NCI-H2107 (cell line): Measurements from ENCODE around the gene CEP112.
"Not testable (repeated sequence)": the region's sequence is repeated elsewhere in the genome, so short reads cannot be mapped to it uniquely, and the experiment has no call there.

Experiments
- DNase-seq: peaks from one replicate; lab custom pipeline; 2025; lab: John Stamatoyannopoulos, UW

The CEP112 gene

GRCh38 chr17:65782104-65782706, 409.7 kb downstream of the CEP112 start:
- not testable (repeated sequence) for DNase-seq

- no peak for DNase-seq
Observed at GRCh38 chr17:65780111-65780510, 411.8 kb downstream of the CEP112 start.

GRCh38 chr17:65776890-65777289, 415.0 kb downstream of the CEP112 start:
- no peak for DNase-seq

- DNase-seq: no peak
Observed at GRCh38 chr17:65774787-65775186, 417.1 kb downstream of the CEP112 start.

GRCh38 chr17:65772989-65773388, 418.9 kb downstream of the CEP112 start:
- DNase-seq: no peak

GRCh38 chr17:65771704-65772103, 420.2 kb downstream of the CEP112 start:
- no peak for DNase-seq

- no peak for DNase-seq
Observed at GRCh38 chr17:65763786-65764185, 428.1 kb downstream of the CEP112 start.

- DNase-seq: no peak
Observed at GRCh38 chr17:65762973-65763372, 429.0 kb downstream of the CEP112 start.

- DNase-seq: no peak
Observed at GRCh38 chr17:65759532-65759931, 432.4 kb downstream of the CEP112 start.

- DNase-seq: no peak
Observed at GRCh38 chr17:65756760-65757159, 435.2 kb downstream of the CEP112 start.

GRCh38 chr17:65755799-65756198, 436.1 kb downstream of the CEP112 start:
- no peak for DNase-seq

- DNase-seq: no peak
Observed at GRCh38 chr17:65754630-65755029, 437.3 kb downstream of the CEP112 start.

- no peak for DNase-seq
Observed at GRCh38 chr17:65754081-65754480, 437.9 kb downstream of the CEP112 start.

- DNase-seq: no peak
Observed at GRCh38 chr17:65753348-65753747, 438.6 kb downstream of the CEP112 start.

- no peak for DNase-seq
Observed at GRCh38 chr17:65751263-65751662, 440.7 kb downstream of the CEP112 start.

GRCh38 chr17:65750631-65751115, 441.3 kb downstream of the CEP112 start:
- no peak for DNase-seq

GRCh38 chr17:65750166-65750565, 441.8 kb downstream of the CEP112 start:
- DNase-seq: no peak

GRCh38 chr17:65749479-65749878, 442.5 kb downstream of the CEP112 start:
- DNase-seq: no peak

- no peak for DNase-seq
Observed at GRCh38 chr17:65745241-65745640, 446.7 kb downstream of the CEP112 start.

GRCh38 chr17:65743308-65743655, 448.7 kb downstream of the CEP112 start:
- no peak for DNase-seq

GRCh38 chr17:65742403-65743307, 449.3 kb downstream of the CEP112 start:
- DNase-seq: no peak

GRCh38 chr17:65741710-65742109, 450.2 kb downstream of the CEP112 start:
- DNase-seq: no peak

GRCh38 chr17:65739034-65739433, 452.9 kb downstream of the CEP112 start:
- DNase-seq: no peak
